H9 (cell line): ENCODE measurements around the gene NLRC3. TPM values are rescaled to one million over a fixed set of nuclear protein-coding genes. Genes with fewer than 3 reads are reported as not detected.

ENCODE experiments used
- DNase-seq: peaks from one replicate; pipeline ENCODE4 v3.0.0-alpha.2; 2017
- H2AFZ ChIP-seq: one replicate; pipeline ENCODE4 v1.6.1; 2013; ENCODE audit warnings: mild to moderate bottlenecking, low read length, control low read depth, moderate library complexity
- H2AK5ac ChIP-seq: 2 replicates; pipeline ENCODE4 v1.6.1; 2013; ENCODE audit warnings: low read length, control low read depth, mixed read lengths; ENCODE audit not compliant: insufficient read length
- H2BK120ac ChIP-seq: one replicate; pipeline ENCODE4 v1.6.1; 2013; ENCODE audit warnings: low read depth, mild to moderate bottlenecking, low read length, control low read depth, inconsistent platforms; ENCODE audit not compliant: poor library complexity, severe bottlenecking
- H2BK12ac ChIP-seq: 2 replicates; pipeline ENCODE4 v1.6.1; 2013; ENCODE audit warnings: low read length, control low read depth, mixed read lengths, low read depth; ENCODE audit not compliant: insufficient read length
- H2BK15ac ChIP-seq: 2 replicates; pipeline ENCODE4 v1.6.1; 2013; ENCODE audit warnings: low read depth, low read length, control low read depth
- H2BK20ac ChIP-seq: one replicate; pipeline ENCODE4 v1.6.1; 2013; ENCODE audit warnings: low read depth, mild to moderate bottlenecking, low read length, control low read depth, inconsistent platforms; ENCODE audit not compliant: poor library complexity, severe bottlenecking
- H2BK5ac ChIP-seq: 2 replicates; pipeline ENCODE4 v1.6.1; 2013; ENCODE audit warnings: low read length, control low read depth, mixed read lengths; ENCODE audit not compliant: insufficient read length
- H3K14ac ChIP-seq: 2 replicates; pipeline ENCODE4 v1.6.1; 2013; ENCODE audit warnings: low read length, control low read depth; ENCODE audit not compliant: insufficient read depth
- H3K18ac ChIP-seq: 2 replicates; pipeline ENCODE4 v1.6.1; 2013; ENCODE audit warnings: low read depth, mild to moderate bottlenecking, mixed read lengths, low read length, control low read depth; ENCODE audit not compliant: insufficient read length
- H3K23ac ChIP-seq: 2 replicates; pipeline ENCODE4 v1.6.1; 2013; ENCODE audit warnings: low read length, control low read depth, mixed read lengths, low read depth; ENCODE audit not compliant: insufficient read length
- H3K23me2 ChIP-seq: 2 replicates; pipeline ENCODE4 v1.6.1; 2013; ENCODE audit warnings: low read depth, mild to moderate bottlenecking, mixed read lengths, low read length, control low read depth; ENCODE audit not compliant: insufficient read length, poor library complexity, severe bottlenecking
- H3K27ac ChIP-seq: 2 replicates; pipeline ENCODE4 v1.5.1; 2013; ENCODE audit warnings: low read length, control low read depth, mixed read lengths, low read depth; ENCODE audit not compliant: insufficient read length
- H3K27me3 ChIP-seq: 2 replicates; pipeline ENCODE4 v1.6.1; 2013; ENCODE audit warnings: low read length, control low read depth, inconsistent platforms; ENCODE audit not compliant: insufficient read depth
- H3K4ac ChIP-seq: 2 replicates; pipeline ENCODE4 v1.6.1; 2013; ENCODE audit warnings: low read depth, mild to moderate bottlenecking, control low read depth, inconsistent platforms, low read length, moderate library complexity
- H3K4me1 ChIP-seq: 2 replicates; pipeline ENCODE4 v1.6.1; 2013; ENCODE audit warnings: low read length, control low read depth, inconsistent platforms; ENCODE audit not compliant: insufficient read depth
- H3K4me2 ChIP-seq: 2 replicates; pipeline ENCODE4 v1.6.1; 2013; ENCODE audit warnings: low read length, control low read depth, mixed read lengths; ENCODE audit not compliant: insufficient read length, insufficient read depth
- H3K56ac ChIP-seq: 2 replicates; pipeline ENCODE4 v1.6.1; 2013; ENCODE audit warnings: low read depth, mild to moderate bottlenecking, mixed read lengths, low read length, control low read depth; ENCODE audit not compliant: insufficient read length
- H3K79me1 ChIP-seq: 2 replicates; pipeline ENCODE4 v1.6.1; 2013; ENCODE audit warnings: low read depth, mild to moderate bottlenecking, moderate library complexity, low read length, control low read depth, inconsistent platforms; ENCODE audit not compliant: insufficient read depth, poor library complexity, severe bottlenecking
- H3K79me2 ChIP-seq: 2 replicates; pipeline ENCODE4 v1.6.1; 2013; ENCODE audit warnings: low read length, control low read depth, inconsistent platforms; ENCODE audit not compliant: insufficient read depth
- H3K9ac ChIP-seq: 2 replicates; pipeline ENCODE4 v1.6.1; 2013; ENCODE audit warnings: low read length, control low read depth, mixed read lengths; ENCODE audit not compliant: insufficient read length; ENCODE audit errors: extremely low read depth
- H3K9me3 ChIP-seq: one replicate; pipeline ENCODE4 v1.6.1; 2013; ENCODE audit warnings: low read depth, low read length, inconsistent platforms; ENCODE audit not compliant: control insufficient read depth
- H3T11ph ChIP-seq: one replicate; pipeline ENCODE4 v1.6.1; 2013; ENCODE audit warnings: mild to moderate bottlenecking, low read length, control low read depth, inconsistent platforms
- H4K20me1 ChIP-seq: one replicate; pipeline ENCODE4 v1.6.1; 2013; ENCODE audit not compliant: control insufficient read depth, insufficient read length, insufficient read depth
- H4K5ac ChIP-seq: 2 replicates; pipeline ENCODE4 v1.6.1; 2013; ENCODE audit warnings: low read depth, mild to moderate bottlenecking, mixed read lengths, low read length, control low read depth; ENCODE audit not compliant: insufficient read length
- H4K8ac ChIP-seq: replicated peaks from 2 replicates; pipeline ENCODE4 v1.6.1; 2013; ENCODE audit warnings: low read length, control low read depth, mixed read lengths, low read depth; ENCODE audit not compliant: insufficient read length
- H4K91ac ChIP-seq: 2 replicates; pipeline ENCODE4 v1.6.1; 2013; ENCODE audit warnings: low read depth, mild to moderate bottlenecking, moderate library complexity, mixed read lengths, low read length, control low read depth; ENCODE audit not compliant: insufficient read length
- H3K27ac Mint-ChIP-seq, 3 experiments: 2 replicates in 2 of 3; 3 replicates in 1 of 3; pipeline ENCODE4 v1.8.0; 2020 to 2021; ENCODE audit warnings: mixed read lengths in 3 of 3, mild to moderate bottlenecking in 1 of 3, moderate library complexity in 1 of 3
- H3K27me3 Mint-ChIP-seq: 2 replicates; pipeline ENCODE4 v1.8.0; 2021; ENCODE audit warnings: low read depth, mild to moderate bottlenecking, moderate library complexity, mixed read lengths
- H3K36me3 Mint-ChIP-seq, 3 experiments: 2 replicates in 2 of 3; 3 replicates in 1 of 3; pipeline ENCODE4 v1.8.0; 2020 to 2021; ENCODE audit warnings: low read depth in 3 of 3, mixed read lengths in 3 of 3; ENCODE audit not compliant: insufficient read depth in 1 of 3
- H3K4me1 Mint-ChIP-seq, 2 experiments: 2 replicates each; pipeline ENCODE4 v1.8.0; 2020; ENCODE audit warnings: mixed read lengths in 2 of 2
- H3K4me3 Mint-ChIP-seq, 2 experiments: 2 replicates in 1 of 2; 3 replicates in 1 of 2; pipeline ENCODE4 v1.8.0; 2020 to 2021; ENCODE audit warnings: mild to moderate bottlenecking in 2 of 2, mixed read lengths in 2 of 2, moderate library complexity in 1 of 2
- H3K9me3 Mint-ChIP-seq, 2 experiments: 2 replicates in 1 of 2; 3 replicates in 1 of 2; pipeline ENCODE4 v1.8.0; 2020; ENCODE audit warnings: mild to moderate bottlenecking in 2 of 2, mixed read lengths in 2 of 2, moderate library complexity in 1 of 2
- WGBS: extraction: QIAGEN DNeasy Blood & Tissue Kit; methylation state at CpG from one replicate; pipeline ENCODE4 v1.1.7; 2013; ENCODE audit warnings: missing lambda C conversion rate, low lambda C conversion rate, mixed read lengths; ENCODE audit not compliant: insufficient read length; ENCODE audit errors: extremely low coverage; 5-methylcytosine and 5-hydroxymethylcytosine counted together
- total RNA-seq: library from RNA; stranded (reverse); gene quantifications from 2 replicates; pipeline ENCODE4 v1.2.1, GENCODE V29; 2021
- TF ChIP-seq, protein P1 (sequence below): fragments of 200-600 bp; sonication (generic); conservative IDR thresholded peaks from 3 replicates; pipeline ENCODE4 v1.8.0; 2021; ENCODE audit warnings: antibody characterized with exemption, mild to moderate bottlenecking

The NLRC3 gene
- total RNA-seq, 1 experiment from 2014 or later, result 0.44 TPM

DNA sequence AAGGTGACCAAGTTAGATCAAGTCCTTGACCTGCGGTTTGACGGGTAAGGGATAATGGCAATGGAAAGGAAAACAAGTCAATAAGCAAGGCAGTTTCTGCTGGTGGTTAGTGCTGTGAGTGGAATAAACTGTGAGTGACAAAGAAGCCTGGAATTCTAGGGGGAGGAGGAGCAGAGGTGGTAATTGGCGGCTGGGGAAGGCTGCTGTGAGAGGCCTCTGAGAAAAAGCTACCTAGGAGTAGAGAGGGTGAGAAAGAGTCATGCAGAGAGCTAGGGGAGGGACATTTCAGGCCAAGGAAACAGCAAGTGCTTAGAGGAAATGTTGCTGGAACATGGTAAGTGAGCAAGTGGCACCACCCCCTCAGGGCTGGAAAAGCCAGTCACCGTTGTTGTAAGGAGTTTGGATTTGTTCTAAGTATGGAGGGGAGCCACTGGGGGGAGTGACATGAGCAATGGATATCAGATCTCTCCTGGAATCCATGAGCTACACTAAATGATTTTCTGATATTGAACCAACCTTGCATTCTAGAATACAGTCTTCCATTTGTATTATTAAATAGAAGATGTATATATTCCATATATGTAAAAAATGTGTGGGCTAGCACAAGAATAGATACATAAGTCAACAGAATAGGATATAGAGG is 6.7 kb downstream of the NLRC3 start:
- peaks cover 5 to 8% (median 5%) of the 10 kb centered on the region in 3 experiments; a peak in 4 of 7 replicates for H3K36me3 Mint-ChIP-seq
- no CpG with 5 or more reads among the region's 4 CpGs for WGBS
- no peaks in the 10 kb centered on the region; the same call in 1 of the 2 replicates for H3K27me3 Mint-ChIP-seq
- no peak overlapping the region for H3T11ph ChIP-seq
- no peak overlapping the region; a peak in 1 of 5 replicates for H3K4me3 Mint-ChIP-seq
- H3K79me2 ChIP-seq, result no peaks in the 10 kb centered on the region
- H3K9me3 Mint-ChIP-seq, result peaks cover 13 to 17% of the 10 kb centered on the region in 2 experiments
- no peak overlapping the region for H3K56ac ChIP-seq
- H2BK120ac ChIP-seq, result no peak overlapping the region
- H2AK5ac ChIP-seq, result no peak overlapping the region
- no peaks in the 10 kb centered on the region for H4K20me1 ChIP-seq
- peaks cover 8 to 9% of the 10 kb centered on the region in 2 experiments for H3K4me1 Mint-ChIP-seq
- no peak overlapping the region for H3K27ac Mint-ChIP-seq
- no peak overlapping the region for H2AFZ ChIP-seq
- no peak overlapping the region for H2BK12ac ChIP-seq
- no peak overlapping the region for H2BK20ac ChIP-seq
- H3K4ac ChIP-seq, result no peak overlapping the region
- no peaks in the 10 kb centered on the region for H3K9me3 ChIP-seq
- no peaks in the 10 kb centered on the region for H3K79me1 ChIP-seq
- H3K23me2 ChIP-seq, result no peaks in the 10 kb centered on the region
- no peak overlapping the region for H4K91ac ChIP-seq
- no peak overlapping the region for H2BK5ac ChIP-seq
- no peaks in the 10 kb centered on the region for H3K4me1 ChIP-seq
- H3K27me3 ChIP-seq, result no peaks in the 10 kb centered on the region
- H3K27ac ChIP-seq, result no peak overlapping the region
- no peak overlapping the region for H4K8ac ChIP-seq
- TF ChIP-seq, protein P1, sequence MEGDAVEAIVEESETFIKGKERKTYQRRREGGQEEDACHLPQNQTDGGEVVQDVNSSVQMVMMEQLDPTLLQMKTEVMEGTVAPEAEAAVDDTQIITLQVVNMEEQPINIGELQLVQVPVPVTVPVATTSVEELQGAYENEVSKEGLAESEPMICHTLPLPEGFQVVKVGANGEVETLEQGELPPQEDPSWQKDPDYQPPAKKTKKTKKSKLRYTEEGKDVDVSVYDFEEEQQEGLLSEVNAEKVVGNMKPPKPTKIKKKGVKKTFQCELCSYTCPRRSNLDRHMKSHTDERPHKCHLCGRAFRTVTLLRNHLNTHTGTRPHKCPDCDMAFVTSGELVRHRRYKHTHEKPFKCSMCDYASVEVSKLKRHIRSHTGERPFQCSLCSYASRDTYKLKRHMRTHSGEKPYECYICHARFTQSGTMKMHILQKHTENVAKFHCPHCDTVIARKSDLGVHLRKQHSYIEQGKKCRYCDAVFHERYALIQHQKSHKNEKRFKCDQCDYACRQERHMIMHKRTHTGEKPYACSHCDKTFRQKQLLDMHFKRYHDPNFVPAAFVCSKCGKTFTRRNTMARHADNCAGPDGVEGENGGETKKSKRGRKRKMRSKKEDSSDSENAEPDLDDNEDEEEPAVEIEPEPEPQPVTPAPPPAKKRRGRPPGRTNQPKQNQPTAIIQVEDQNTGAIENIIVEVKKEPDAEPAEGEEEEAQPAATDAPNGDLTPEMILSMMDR, result no peak
- no peak overlapping the region for H3K4me2 ChIP-seq
- H3K23ac ChIP-seq, result no peak overlapping the region
- H3K18ac ChIP-seq, result no peak overlapping the region
- no peak for DNase-seq
- no peak overlapping the region for H4K5ac ChIP-seq
- H3K9ac ChIP-seq, result no peak overlapping the region
- H3K14ac ChIP-seq, result no peak overlapping the region
- H2BK15ac ChIP-seq, result no peak overlapping the region
